Middle frontal gyrus (tissue), 1 donor: ENCODE results near the gene MYMK.

Experiments
- DNase-seq: peaks from one replicate; pipeline ENCODE4 v3.0.0-alpha.2; 2015; ENCODE audit warnings: low spot score; ENCODE audit errors: extremely low spot score

The MYMK gene

GRCh38 chr9:133535306-133535877 is 10.6 kb upstream of the MYMK start:
- DNase-seq, result no peak

GRCh38 chr9:133534346-133535291 is 9.9 kb upstream of the MYMK start, which contains the start of gene ADAMTSL2:
ADAMTSL2 (plus strand) TSS chr9:133534704; CDS start chr9:133536713, 2,009 bp downstream.
- peak; percentile 67 for DNase-seq

- DNase-seq, result no peak
Measured at GRCh38 chr9:133533857-133534256, 9.1 kb upstream of the MYMK start.

- DNase-seq, result no peak
Measured at GRCh38 chr9:133532937-133533668, 8.3 kb upstream of the MYMK start.

GRCh38 chr9:133531293-133531692 is 6.5 kb upstream of the MYMK start:
- DNase-seq, result no peak

- DNase-seq, result no peak
Measured at GRCh38 chr9:133529874-133530273, 5.1 kb upstream of the MYMK start.

- no peak for DNase-seq
Measured at GRCh38 chr9:133529457-133529856, 4.7 kb upstream of the MYMK start.

- DNase-seq, result no peak
Measured at GRCh38 chr9:133528876-133529241, 4.1 kb upstream of the MYMK start.

GRCh38 chr9:133528001-133528875 is 3.5 kb upstream of the MYMK start:
- no peak for DNase-seq

- no peak for DNase-seq
Measured at GRCh38 chr9:133527444-133527920, 2.7 kb upstream of the MYMK start.

GRCh38 chr9:133526721-133527321 is 2.1 kb upstream of the MYMK start:
- no peak for DNase-seq

GRCh38 chr9:133525677-133526076 is 918 bp upstream of the MYMK start:
- DNase-seq, result no peak

GRCh38 chr9:133524146-133524545 is 613 bp downstream of the MYMK start:
- DNase-seq, result no peak

GRCh38 chr9:133523106-133523505 is 1.7 kb downstream of the MYMK start:
- DNase-seq, result no peak

GRCh38 chr9:133522073-133522910 is 2.5 kb downstream of the MYMK start:
- no peak for DNase-seq

- DNase-seq, result no peak
Measured at GRCh38 chr9:133521122-133522072, 3.4 kb downstream of the MYMK start.

- DNase-seq, result no peak
Measured at GRCh38 chr9:133520121-133520835, 4.5 kb downstream of the MYMK start.

- DNase-seq, result no peak
Measured at GRCh38 chr9:133519693-133520092, 5.1 kb downstream of the MYMK start.
